ENCODE measurements around the gene ADRB2.

- TF ChIP-seq POLR2AphosphoS5 (IDR thresholded peaks at IDR 0.05) = no peak
- no peak for TF ChIP-seq CTCF (IDR thresholded peaks at IDR 0.05)
- TF ChIP-seq EP300 (IDR thresholded peaks at IDR 0.05) = no peak
These were observed 35.7 kb upstream of the ADRB2 start for GRCh38 chr5:148790545-148791333.

Measured in stomach (tissue), 4 donors.